KMS-11 (cell line): ENCODE data around the gene TSPEAR.

Source experiments
- H2AFZ ChIP-seq: fragments of 200-600 bp; sonication (generic); 2 replicates; pipeline ENCODE4 v1.6.1; 2016; ENCODE audit warnings: antibody characterized with exemption, mixed run types, low read depth
- H3K27ac ChIP-seq: fragments of 200-600 bp; sonication (generic); 2 replicates; pipeline ENCODE4 v1.6.1; 2016; ENCODE audit warnings: mild to moderate bottlenecking, mixed run types
- H3K27me3 ChIP-seq: fragments of 200-600 bp; sonication (generic); 2 replicates; pipeline ENCODE4 v1.6.1; 2017; ENCODE audit warnings: mild to moderate bottlenecking, low read depth, mixed run types, moderate library complexity; ENCODE audit not compliant: insufficient read depth
- H3K36me3 ChIP-seq: fragments of 200-600 bp; sonication (generic); 2 replicates; pipeline ENCODE4 v1.6.1; 2017; ENCODE audit warnings: mild to moderate bottlenecking, mixed run types; ENCODE audit not compliant: insufficient read depth
- H3K4me1 ChIP-seq: fragments of 200-600 bp; sonication (generic); 2 replicates; pipeline ENCODE4 v1.6.1; 2016; ENCODE audit warnings: mild to moderate bottlenecking, low read depth, mixed run types; ENCODE audit not compliant: poor library complexity, severe bottlenecking
- H3K4me2 ChIP-seq: fragments of 200-600 bp; sonication (generic); 2 replicates; pipeline ENCODE4 v1.7.0; 2016; ENCODE audit warnings: mild to moderate bottlenecking, mixed run types
- H3K4me3 ChIP-seq: fragments of 200-600 bp; sonication (generic); IDR thresholded peaks from 2 replicates; pipeline ENCODE4 v1.6.1; 2017; ENCODE audit warnings: low read depth, low read length, mixed read lengths; ENCODE audit not compliant: insufficient read depth
- H3K79me2 ChIP-seq: fragments of 200-600 bp; sonication (generic); 2 replicates; pipeline ENCODE4 v1.6.1; 2016; ENCODE audit warnings: low read depth, mixed run types; ENCODE audit not compliant: insufficient read depth
- H3K9ac ChIP-seq: fragments of 200-600 bp; sonication (generic); 2 replicates; pipeline ENCODE4 v1.6.1; 2016; ENCODE audit warnings: mild to moderate bottlenecking, mixed run types
- H4K20me1 ChIP-seq: fragments of 200-600 bp; sonication (generic); 2 replicates; pipeline ENCODE4 v1.6.1; 2016; ENCODE audit warnings: mild to moderate bottlenecking, mixed run types; ENCODE audit not compliant: insufficient read depth
- TF ChIP-seq, protein P1 (sequence below): fragments of 200-600 bp; sonication (generic); conservative IDR thresholded peaks from 2 replicates; pipeline ENCODE4 v1.6.1; 2017; ENCODE audit warnings: low read depth, mild to moderate bottlenecking, antibody characterized with exemption, low read length, moderate library complexity, mixed read lengths

Gene TSPEAR

DNA sequence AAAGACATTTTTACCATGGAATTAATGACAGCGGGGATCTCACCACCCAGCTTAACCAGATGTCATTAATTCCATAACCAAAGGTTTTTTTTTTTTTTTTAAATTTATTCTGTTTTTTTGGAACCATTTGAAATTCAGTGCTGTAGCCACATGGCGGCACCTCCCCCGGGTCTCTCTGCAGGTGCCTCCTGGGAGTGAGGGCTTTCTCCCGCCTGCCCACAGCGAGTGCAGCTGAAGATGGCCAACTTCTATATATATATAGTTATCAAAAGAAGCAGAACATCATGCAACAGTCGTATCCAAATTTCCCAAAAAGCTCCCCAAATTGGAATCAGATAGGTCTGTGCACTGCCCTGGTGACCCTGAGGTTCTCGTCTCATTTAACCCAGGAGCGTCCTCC, 95.9 kb downstream of the TSPEAR start:
- no peak overlapping the region for H3K4me2 ChIP-seq
- no peaks in the 10 kb centered on the region for H4K20me1 ChIP-seq
- H2AFZ ChIP-seq = no peak overlapping the region
- H3K9ac ChIP-seq = no peak overlapping the region
- H3K27me3 ChIP-seq = peaks cover 30% of the 10 kb centered on the region
- no peak overlapping the region for H3K27ac ChIP-seq
- no peaks in the 10 kb centered on the region for H3K79me2 ChIP-seq
- no peaks in the 10 kb centered on the region for H3K4me1 ChIP-seq
- TF ChIP-seq, protein P1, sequence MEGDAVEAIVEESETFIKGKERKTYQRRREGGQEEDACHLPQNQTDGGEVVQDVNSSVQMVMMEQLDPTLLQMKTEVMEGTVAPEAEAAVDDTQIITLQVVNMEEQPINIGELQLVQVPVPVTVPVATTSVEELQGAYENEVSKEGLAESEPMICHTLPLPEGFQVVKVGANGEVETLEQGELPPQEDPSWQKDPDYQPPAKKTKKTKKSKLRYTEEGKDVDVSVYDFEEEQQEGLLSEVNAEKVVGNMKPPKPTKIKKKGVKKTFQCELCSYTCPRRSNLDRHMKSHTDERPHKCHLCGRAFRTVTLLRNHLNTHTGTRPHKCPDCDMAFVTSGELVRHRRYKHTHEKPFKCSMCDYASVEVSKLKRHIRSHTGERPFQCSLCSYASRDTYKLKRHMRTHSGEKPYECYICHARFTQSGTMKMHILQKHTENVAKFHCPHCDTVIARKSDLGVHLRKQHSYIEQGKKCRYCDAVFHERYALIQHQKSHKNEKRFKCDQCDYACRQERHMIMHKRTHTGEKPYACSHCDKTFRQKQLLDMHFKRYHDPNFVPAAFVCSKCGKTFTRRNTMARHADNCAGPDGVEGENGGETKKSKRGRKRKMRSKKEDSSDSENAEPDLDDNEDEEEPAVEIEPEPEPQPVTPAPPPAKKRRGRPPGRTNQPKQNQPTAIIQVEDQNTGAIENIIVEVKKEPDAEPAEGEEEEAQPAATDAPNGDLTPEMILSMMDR = no peak
- no peak overlapping the region for H3K4me3 ChIP-seq
- no peaks in the 10 kb centered on the region for H3K36me3 ChIP-seq

DNA sequence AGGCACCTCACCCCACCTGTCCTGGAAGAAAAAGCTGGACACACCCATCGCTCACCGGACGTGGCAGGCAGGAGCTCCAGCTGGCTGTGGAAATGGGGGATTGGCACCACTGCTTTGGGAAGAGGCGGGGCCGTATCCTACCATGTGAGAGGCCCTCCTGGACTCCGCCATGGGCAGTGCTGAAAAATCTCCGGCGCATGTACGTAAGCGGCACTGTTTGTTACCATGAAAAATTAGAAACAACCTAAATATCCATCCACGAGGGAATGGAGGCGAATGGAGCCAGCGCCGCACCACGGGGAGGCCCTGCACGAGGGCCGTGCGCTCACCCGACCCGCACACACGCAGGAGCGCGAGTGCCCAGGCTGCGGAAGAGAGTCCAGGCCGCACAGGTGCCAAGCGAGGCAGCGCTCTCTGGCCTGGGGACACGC, 96.4 kb downstream of the TSPEAR start:
- H3K4me1 ChIP-seq = no peaks in the 10 kb centered on the region
- no peak overlapping the region for H3K4me2 ChIP-seq
- peaks cover 30% of the 10 kb centered on the region for H3K27me3 ChIP-seq

DNA sequence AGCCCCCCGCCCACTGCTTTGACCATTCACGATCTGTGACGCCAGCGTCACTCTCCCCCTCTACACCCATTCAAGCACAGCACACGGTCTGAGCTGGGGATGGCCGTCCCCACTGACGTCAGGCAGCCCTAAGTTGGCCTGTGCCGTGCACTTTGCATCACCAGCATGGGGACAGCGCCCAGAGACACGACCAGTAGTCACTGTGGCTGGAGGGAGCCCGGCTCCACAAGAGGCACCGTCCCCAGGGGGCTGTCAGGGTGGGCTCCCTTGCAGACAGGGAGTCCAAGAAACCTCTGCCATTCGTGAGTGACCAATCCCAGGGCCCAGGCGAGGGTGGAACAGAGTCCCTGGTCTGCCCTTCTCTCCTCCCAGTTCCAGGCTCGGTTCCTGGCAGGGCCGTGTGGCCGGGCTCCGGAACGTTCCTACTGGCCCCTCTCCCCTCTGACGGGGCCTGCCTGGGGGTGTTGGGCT, 97.2 kb downstream of the TSPEAR start:
- Histone ChIP-seq H3K4me2 (no peak overlapping the region), H3K27me3 (peaks cover 30% of the 10 kb centered on the region), H3K9ac (no peak overlapping the region), H3K36me3 (no peaks in the 10 kb centered on the region), H3K4me3 (no peak overlapping the region), H3K27ac (no peak overlapping the region), H4K20me1 (no peaks in the 10 kb centered on the region), H3K79me2 (no peaks in the 10 kb centered on the region), H3K4me1 (no peaks in the 10 kb centered on the region), H2AFZ (no peak overlapping the region)
- TF ChIP-seq, protein P1 = no peak

More for the DNA sequence above, 96.4 kb downstream of the TSPEAR start:
- H3K79me2 ChIP-seq = no peaks in the 10 kb centered on the region
- no peak overlapping the region for H2AFZ ChIP-seq
- no peaks in the 10 kb centered on the region for H3K36me3 ChIP-seq
- H3K9ac ChIP-seq = no peak overlapping the region
- H3K27ac ChIP-seq = no peak overlapping the region
- no peak overlapping the region for H3K4me3 ChIP-seq
- TF ChIP-seq, protein P1 = no peak
- no peaks in the 10 kb centered on the region for H4K20me1 ChIP-seq

DNA sequence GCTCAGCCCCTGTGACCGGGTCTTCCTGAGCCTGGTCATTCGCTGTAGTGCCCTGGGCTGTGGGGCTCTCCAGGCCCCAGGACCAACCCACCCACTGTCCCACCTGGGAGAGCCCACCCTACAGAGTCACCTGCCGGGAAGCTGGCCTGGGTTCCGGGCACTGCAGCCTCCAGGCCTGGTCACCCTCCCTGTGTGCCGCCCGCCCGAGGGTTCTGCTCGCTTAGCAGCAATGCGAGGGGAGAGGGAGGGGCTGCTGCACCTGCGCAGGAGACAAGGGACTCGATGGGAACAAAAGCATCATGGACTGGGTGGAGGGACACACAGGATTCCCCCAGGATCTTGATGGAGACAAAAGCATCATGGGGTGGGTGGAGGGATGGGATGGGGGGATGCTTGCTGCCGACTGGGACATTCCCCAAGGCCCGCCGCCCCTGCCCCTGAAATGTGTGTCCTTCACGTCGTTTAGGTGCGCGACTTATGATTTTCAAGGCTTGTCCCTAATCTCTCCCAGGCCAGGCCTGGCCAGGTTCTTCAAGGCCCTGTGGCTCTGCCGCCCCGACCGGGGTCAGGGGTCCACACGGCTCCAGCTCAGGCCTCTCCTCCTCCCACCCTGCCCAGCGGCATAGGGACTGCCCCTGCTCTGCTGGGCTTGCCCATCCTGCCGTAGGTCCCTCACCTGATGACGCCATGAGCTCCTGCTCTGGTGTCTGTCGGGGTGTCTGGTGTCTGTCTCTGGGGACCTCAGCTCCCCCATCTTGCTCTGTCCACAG, 97.8 kb downstream of the TSPEAR start:
- no peaks in the 10 kb centered on the region for H3K36me3 ChIP-seq
- no peak overlapping the region for H3K9ac ChIP-seq
- TF ChIP-seq, protein P1 = no peak
- no peak overlapping the region for H3K27ac ChIP-seq
- no peaks in the 10 kb centered on the region for H3K4me1 ChIP-seq
- H3K79me2 ChIP-seq = no peaks in the 10 kb centered on the region
- no peaks in the 10 kb centered on the region for H4K20me1 ChIP-seq
- H3K27me3 ChIP-seq = peaks cover 24% of the 10 kb centered on the region
- H2AFZ ChIP-seq = no peak overlapping the region
- no peak overlapping the region for H3K4me3 ChIP-seq
- H3K4me2 ChIP-seq = no peak overlapping the region
